T-helper 2 cell treated with Interferon-gamma antibody and Interleukin-4, amounts not matched to agents 100 ng/mL and 5 ng/mL, for 36 hours (primary cell): ENCODE measurements around the gene ZC3H8. TPM values are rescaled to one million over a fixed set of nuclear protein-coding genes. Genes with fewer than 3 reads are reported as not detected.

ENCODE experiments used
- intact Hi-C: fragments of 100-400 bp; cut with micrococcal nuclease; formaldehyde crosslinking; loops from one replicate; pipeline ENCODE4 v1.15.1; 2023
- total RNA-seq: library from RNA; stranded (reverse); gene quantifications from 2 replicates; pipeline ENCODE4 v1.2.3, GENCODE V29; 2022

ZC3H8 gene
- total RNA-seq, 1 donor from 2014 or later = 25.7 TPM

- intact Hi-C loops = no loop called here
Observed at GRCh38 chr2:112197868-112198267, 57.0 kb downstream of the ZC3H8 start.

GRCh38 chr2:112195950-112196349 lies 58.9 kb downstream of the ZC3H8 start:
- intact Hi-C loops = no loop called here

GRCh38 chr2:112195167-112195766 lies 59.6 kb downstream of the ZC3H8 start:
- intact Hi-C loops = no loop called here

- intact Hi-C loops = no loop called here
Observed at GRCh38 chr2:112194482-112194881, 60.4 kb downstream of the ZC3H8 start.

GRCh38 chr2:112194028-112194427 lies 60.8 kb downstream of the ZC3H8 start:
- intact Hi-C loops = no loop called here

- intact Hi-C loops = loop anchor here (5.0 kb wide), 2 partner anchors 132 to 353 kb away; partner anchors contain the start of genes POLR1B and TMEM87B
Observed at GRCh38 chr2:112189001-112189556, 65.8 kb downstream of the ZC3H8 start.

GRCh38 chr2:112187805-112188596 lies 66.8 kb downstream of the ZC3H8 start:
- intact Hi-C loops = loop anchor here (1.0 to 5.0 kb wide), 4 partner anchors 66 to 354 kb away; partner anchors contain the start of genes POLR1B, TMEM87B and ZC3H6

GRCh38 chr2:112187046-112187715 lies 67.7 kb downstream of the ZC3H8 start:
- intact Hi-C loops = loop anchor here (5.0 kb wide), 2 partner anchors 130 to 355 kb away; partner anchors contain the start of genes POLR1B and TMEM87B

- intact Hi-C loops = loop anchor here (5.0 kb wide), 2 partner anchors 128 to 357 kb away; partner anchors contain the start of genes POLR1B and TMEM87B
Observed at GRCh38 chr2:112185131-112185530, 69.7 kb downstream of the ZC3H8 start.

GRCh38 chr2:112184121-112184520 lies 70.7 kb downstream of the ZC3H8 start:
- intact Hi-C loops = no loop called here

GRCh38 chr2:112183327-112184025 lies 71.4 kb downstream of the ZC3H8 start:
- intact Hi-C loops = no loop called here

- intact Hi-C loops = no loop called here
Observed at GRCh38 chr2:112182581-112183034, 72.2 kb downstream of the ZC3H8 start.

- intact Hi-C loops = no loop called here
Observed at GRCh38 chr2:112181571-112182290, 73.1 kb downstream of the ZC3H8 start.

GRCh38 chr2:112175958-112176573 lies 78.8 kb downstream of the ZC3H8 start:
- intact Hi-C loops = no loop called here

- intact Hi-C loops = no loop called here
Observed at GRCh38 chr2:112175333-112175732, 79.5 kb downstream of the ZC3H8 start.

- intact Hi-C loops = no loop called here
Observed at GRCh38 chr2:112174383-112174782, 80.5 kb downstream of the ZC3H8 start.

GRCh38 chr2:112173646-112174319 lies 81.1 kb downstream of the ZC3H8 start:
- intact Hi-C loops = no loop called here

- intact Hi-C loops = no loop called here
Observed at GRCh38 chr2:112170495-112170894, 84.3 kb downstream of the ZC3H8 start.

- intact Hi-C loops = no loop called here
Observed at GRCh38 chr2:112168422-112169124, 86.3 kb downstream of the ZC3H8 start.
